IMR-90 (cell line): ENCODE measurements around the gene YIPF1. TPM values are rescaled to one million over a fixed set of nuclear protein-coding genes. Genes with fewer than 3 reads are reported as not detected.

Experiments
- ATAC-seq: fragments of 200-7000 bp; cut with Tn5 transposase; 2 replicates; pipeline ENCODE4 v1.9.1; 2020; ENCODE audit warnings: low read depth, mild to moderate bottlenecking, moderate library complexity
- BruUV-seq: library from RNA; stranded (reverse); fragments of 400-500 nt; replicated peaks from 2 replicates; lab custom pipeline; 2021; lab: Mats Ljungman, UMichigan
- CTCF ChIA-PET: fragments of 300-600 bp; formaldehyde crosslinking; extraction: SDS; loops from one replicate; lab custom pipeline; 2021; ENCODE audit warnings: antibody characterized with exemption; lab: Yijun Ruan, JAX
- POLR2A ChIA-PET: fragments of 300-600 bp; sonication (Branson Sonifier 250); formaldehyde crosslinking; loops from one replicate; lab custom pipeline; 2022; ENCODE audit warnings: antibody characterized with exemption; ENCODE audit not compliant: unreplicated experiment; lab: Charles Lee
- DNase-seq: peaks from one replicate; pipeline ENCODE4 v3.0.0; 2013
- H2AFZ ChIP-seq: replicated peaks from 2 replicates; pipeline ENCODE3; 2013; ENCODE audit warnings: low read length, mild to moderate bottlenecking; ENCODE audit not compliant: poor library complexity
- H2AK5ac ChIP-seq: 2 replicates; pipeline ENCODE4 v1.6.1; 2013; ENCODE audit warnings: low read depth, low read length, inconsistent platforms
- H2AK9ac ChIP-seq: replicated peaks from 2 replicates; pipeline ENCODE3; 2013; ENCODE audit warnings: mild to moderate bottlenecking, low read depth, low read length, moderate library complexity; ENCODE audit not compliant: poor library complexity
- H2BK120ac ChIP-seq: 2 replicates; pipeline ENCODE4 v1.6.1; 2013; ENCODE audit warnings: low read depth, low read length, inconsistent platforms
- H2BK15ac ChIP-seq: 3 replicates; pipeline ENCODE4 v1.6.1; 2013; ENCODE audit warnings: low read depth, low read length, inconsistent platforms
- H2BK20ac ChIP-seq: 2 replicates; pipeline ENCODE4 v1.6.1; 2013; ENCODE audit warnings: low read depth, mild to moderate bottlenecking, inconsistent platforms, low read length, moderate library complexity
- H2BK5ac ChIP-seq: 2 replicates; pipeline ENCODE4 v1.6.1; 2013; ENCODE audit warnings: mild to moderate bottlenecking, low read depth, low read length, inconsistent platforms; ENCODE audit not compliant: poor library complexity, severe bottlenecking
- H3K14ac ChIP-seq: replicated peaks from 2 replicates; pipeline ENCODE4 v1.6.1; 2013; ENCODE audit warnings: low read depth, low read length, inconsistent platforms
- H3K18ac ChIP-seq: 2 replicates; pipeline ENCODE4 v1.6.1; 2013; ENCODE audit warnings: low read depth, low read length, control low read depth
- H3K23ac ChIP-seq: 2 replicates; pipeline ENCODE4 v1.6.1; 2013; ENCODE audit warnings: low read depth, low read length, inconsistent platforms
- H3K27ac ChIP-seq: 2 replicates; pipeline ENCODE4 v1.5.1; 2013; ENCODE audit warnings: mild to moderate bottlenecking, control low read depth, low read length; ENCODE audit not compliant: insufficient read depth
- H3K27me3 ChIP-seq: 2 replicates; pipeline ENCODE4 v1.6.1; 2013; ENCODE audit warnings: low read length; ENCODE audit not compliant: control insufficient read depth, insufficient read depth
- H3K36me3 ChIP-seq: 2 replicates; pipeline ENCODE4 v1.6.1; 2013; ENCODE audit warnings: low read length, mixed read lengths; ENCODE audit not compliant: control insufficient read depth, insufficient read depth
- H3K4ac ChIP-seq: 2 replicates; pipeline ENCODE4 v1.6.1; 2013; ENCODE audit warnings: low read depth, low read length, inconsistent platforms
- H3K4me1 ChIP-seq: 2 replicates; pipeline ENCODE4 v1.6.1; 2013; ENCODE audit warnings: low read length, mixed read lengths; ENCODE audit not compliant: control insufficient read depth, insufficient read depth
- H3K4me2 ChIP-seq: 2 replicates; pipeline ENCODE4 v1.6.1; 2013; ENCODE audit warnings: low read depth, mild to moderate bottlenecking, control low read depth, low read length, moderate library complexity
- H3K4me3 ChIP-seq: 2 replicates; pipeline ENCODE4 v1.5.1; 2013; ENCODE audit warnings: low read depth, mild to moderate bottlenecking, control low read depth, low read length, moderate library complexity; ENCODE audit not compliant: insufficient read depth
- H3K56ac ChIP-seq: 2 replicates; pipeline ENCODE4 v1.6.1; 2013; ENCODE audit warnings: low read length, inconsistent platforms; ENCODE audit not compliant: insufficient read depth; ENCODE audit errors: extremely low read depth
- H3K79me1 ChIP-seq, 2 experiments: 2 replicates each; pipeline ENCODE4 v1.6.1; 2013; ENCODE audit warnings: low read length in 2 of 2, inconsistent platforms in 1 of 2, low read depth in 1 of 2
- H3K9ac ChIP-seq: 2 replicates; pipeline ENCODE4 v1.6.1; 2013; ENCODE audit warnings: low read depth, low read length, control low read depth
- H3K9me1 ChIP-seq: 2 replicates; pipeline ENCODE4 v1.6.1; 2013; ENCODE audit warnings: low read length, inconsistent platforms; ENCODE audit not compliant: insufficient read depth
- H3K9me3 ChIP-seq: 2 replicates; pipeline ENCODE4 v1.6.1; 2013; ENCODE audit warnings: low read length; ENCODE audit not compliant: control insufficient read depth, insufficient read depth
- H4K20me1 ChIP-seq: 2 replicates; pipeline ENCODE4 v1.6.1; 2013; ENCODE audit warnings: low read length, inconsistent platforms; ENCODE audit not compliant: insufficient read depth
- H4K5ac ChIP-seq: 2 replicates; pipeline ENCODE4 v1.6.1; 2013; ENCODE audit warnings: mild to moderate bottlenecking, low read depth, low read length, control low read depth
- H4K8ac ChIP-seq, 2 experiments: 2 replicates each; pipeline ENCODE4 v1.6.1; 2013; ENCODE audit warnings: low read depth in 2 of 2, low read length in 2 of 2, control low read depth in 1 of 2, inconsistent platforms in 1 of 2
- H4K91ac ChIP-seq: 2 replicates; pipeline ENCODE4 v1.6.1; 2013; ENCODE audit warnings: low read depth, low read length, inconsistent platforms; ENCODE audit not compliant: insufficient read depth
- BHLHE40 ChIP-seq: fragments of 150-350 bp; IDR thresholded peaks from 2 replicates; pipeline ENCODE4 v1.6.1; 2016; ENCODE audit warnings: mild to moderate bottlenecking, low read depth, low read length
- CEBPB ChIP-seq: IDR thresholded peaks from 2 replicates; pipeline ENCODE4 v1.6.1; 2012; ENCODE audit warnings: low read depth, low read length, improper control_type of control experiment
- CHD1 ChIP-seq: IDR thresholded peaks from 2 replicates; pipeline ENCODE4 v1.6.1; 2012; ENCODE audit warnings: low read depth, low read length, improper control_type of control experiment
- ELK1 ChIP-seq: fragments of 150-350 bp; IDR thresholded peaks from 2 replicates; pipeline ENCODE4 v1.6.1; 2016; ENCODE audit warnings: low read depth, mild to moderate bottlenecking, low read length, moderate library complexity, borderline replicate concordance
- FOS ChIP-seq: fragments of 150-350 bp; IDR thresholded peaks from 2 replicates; pipeline ENCODE4 v1.6.1; 2016; ENCODE audit warnings: low read depth, low read length
- MAFK ChIP-seq: IDR thresholded peaks from 2 replicates; pipeline ENCODE4 v1.6.1; 2012; ENCODE audit warnings: low read depth, low read length, improper control_type of control experiment
- MAZ ChIP-seq: IDR thresholded peaks from 2 replicates; pipeline ENCODE4 v1.6.1; 2012; ENCODE audit warnings: low read depth, mild to moderate bottlenecking, low read length, improper control_type of control experiment, moderate library complexity, borderline replicate concordance
- NFE2L2 ChIP-seq: fragments of 150-350 bp; IDR thresholded peaks from 2 replicates; pipeline ENCODE4 v1.6.1; 2016; ENCODE audit warnings: low read depth, mild to moderate bottlenecking, low read length
- POLR2A ChIP-seq: IDR thresholded peaks from 2 replicates; pipeline ENCODE4 v1.6.1; 2012; ENCODE audit warnings: mild to moderate bottlenecking, low read depth, low read length
- RAD21 ChIP-seq: IDR thresholded peaks from 2 replicates; pipeline ENCODE4 v1.6.1; 2012; ENCODE audit warnings: low read length, improper control_type of control experiment
- RCOR1 ChIP-seq: IDR thresholded peaks from 2 replicates; pipeline ENCODE4 v1.6.1; 2012; ENCODE audit warnings: mild to moderate bottlenecking, low read length, improper control_type of control experiment; ENCODE audit not compliant: insufficient replicate concordance
- RFX5 ChIP-seq: IDR thresholded peaks from 2 replicates; pipeline ENCODE4 v1.8.0; 2012; ENCODE audit warnings: low read depth, mild to moderate bottlenecking, low read length, moderate library complexity
- SMC3 ChIP-seq: fragments of 150-350 bp; IDR thresholded peaks from 2 replicates; pipeline ENCODE4 v1.6.1; 2016; ENCODE audit warnings: low read depth, mild to moderate bottlenecking, antibody characterized with exemption, low read length, moderate library complexity
- WGBS, 2 experiments: methylation state at CpG; one replicate each; pipeline versions ENCODE4 v1.1.5 to v1.1.7; 2013; ENCODE audit warnings: missing lambda C conversion rate in 2 of 2; ENCODE audit not compliant: insufficient read length in 1 of 2; ENCODE audit errors: extremely low coverage in 2 of 2; 5-methylcytosine and 5-hydroxymethylcytosine counted together
- dilution Hi-C: fragments of 300-500 bp; cut with HindIII; formaldehyde crosslinking; loops from one replicate; pipeline ENCODE4 v1.14.3; 2018; ENCODE audit warnings: low sequenced_read_pairs; ENCODE audit not compliant: unreplicated experiment
- in situ Hi-C: fragments of 300-500 bp; cut with MboI; formaldehyde crosslinking; loops from 3 replicates; pipeline ENCODE4 v1.14.3; 2019; ENCODE audit warnings: low sequenced_read_pairs, inconsistent platforms, mixed read lengths
- intact Hi-C: fragments of 100-400 bp; cut with micrococcal nuclease; formaldehyde crosslinking; loops from 2 replicates; pipeline ENCODE4 v1.10.0; 2022
- polyA plus RNA-seq, 3 experiments: library from polyadenylated mRNA; depleted of rRNA; stranded (reverse); fragments of >200 nt; gene quantifications; 2 replicates each; pipeline ENCODE4 v1.2.3, GENCODE V29; 2012; ENCODE audit warnings: low replicate concordance in 1 of 3
- total RNA-seq: library from RNA; depleted of rRNA; stranded (reverse); fragments of >200 nt; gene quantifications from 2 replicates; pipeline ENCODE4 v1.2.3, GENCODE V29; 2012
- TF ChIP-seq, protein P1 (sequence below): fragments of 150-350 bp; IDR thresholded peaks from 2 replicates; pipeline ENCODE4 v1.6.1; 2017; ENCODE audit warnings: mild to moderate bottlenecking, antibody characterized with exemption, low read length, low read depth
- TF ChIP-seq, protein P2 (sequence below): conservative IDR thresholded peaks from 2 replicates; pipeline ENCODE4 v1.5.1; 2012; ENCODE audit warnings: mild to moderate bottlenecking, low read depth, low read length, improper control_type of control experiment

YIPF1 gene
- total and polyA plus RNA-seq, 2 of the 4 experiments (the other 2 are of a cell fraction) = 23.7 to 35.3 TPM

- ChIA-PET POLR2A (interaction anchor here (0.7 kb wide), 1 partner anchor 385 kb away, joined by 4 read pairs; no protein-coding TSS in a partner anchor), CTCF (interaction anchor here (1.2 kb wide), 1 partner anchor 11 kb away, joined by 4 read pairs; no protein-coding TSS in a partner anchor)
- H2AFZ ChIP-seq = no peak overlapping the region
- H2AK9ac ChIP-seq = no peak overlapping the region
- no peak overlapping the region for H2BK120ac ChIP-seq
- no peak overlapping the region for H4K8ac ChIP-seq
- no peak overlapping the region for H2BK15ac ChIP-seq
- dilution Hi-C loops = no loop called here
- peaks cover 3% of the 10 kb centered on the region; the same call in 1 of the 2 replicates for H3K9me3 ChIP-seq
- H4K5ac ChIP-seq = no peak overlapping the region
- no TSS peak for BruUV-seq
- no peaks in the 10 kb centered on the region for H3K79me1 ChIP-seq
- no peak overlapping the region for H3K4me3 ChIP-seq
- H3K9ac ChIP-seq = no peak overlapping the region
- H3K36me3 ChIP-seq = peaks cover 12% of the 10 kb centered on the region
- H3K56ac ChIP-seq = no peak overlapping the region
- no peak overlapping the region for H3K14ac ChIP-seq
- no peak overlapping the region for H3K4me2 ChIP-seq
- no peak overlapping the region for H3K18ac ChIP-seq
- no peak overlapping the region for H3K4ac ChIP-seq
- no peak overlapping the region for H2AK5ac ChIP-seq
- H2BK20ac ChIP-seq = no peak overlapping the region
- H2BK5ac ChIP-seq = no peak overlapping the region
- DNase-seq (no peak), ATAC-seq (no peak)
- H4K91ac ChIP-seq = no peak overlapping the region
- H3K9me1 ChIP-seq = no peaks in the 10 kb centered on the region; the same call in 1 of the 2 replicates
- no peak overlapping the region for H3K23ac ChIP-seq
- WGBS, 2 experiments = 79% methylated on average over 2 of the region's 7 CpGs; no CpG with 5 or more reads in 1 of the 2 experiments
- intact Hi-C loops = loop anchor here (10.0 kb wide), 1 partner anchor 965 kb away; no protein-coding TSS in a partner anchor
- no peaks in the 10 kb centered on the region for H3K4me1 ChIP-seq
- no peaks in the 10 kb centered on the region for H4K20me1 ChIP-seq
- in situ Hi-C loops = loop anchor here (25.0 kb wide), 4 partner anchors 212 to 937 kb away; partner anchors contain the start of genes CYB5RL, MRPL37, TCEANC2 and TMEM59
- no peak overlapping the region for H3K27ac ChIP-seq
- no peaks in the 10 kb centered on the region for H3K27me3 ChIP-seq
- TF ChIP-seq FOS (no peak), POLR2A (no peak), CEBPB (no peak), RCOR1 (no peak), NFE2L2 (no peak), CHD1 (no peak), MAFK (no peak), RAD21 (no peak), MAZ (no peak), RFX5 (no peak), ELK1 (no peak), SMC3 (no peak), BHLHE40 (no peak)
- TF ChIP-seq, protein P1, sequence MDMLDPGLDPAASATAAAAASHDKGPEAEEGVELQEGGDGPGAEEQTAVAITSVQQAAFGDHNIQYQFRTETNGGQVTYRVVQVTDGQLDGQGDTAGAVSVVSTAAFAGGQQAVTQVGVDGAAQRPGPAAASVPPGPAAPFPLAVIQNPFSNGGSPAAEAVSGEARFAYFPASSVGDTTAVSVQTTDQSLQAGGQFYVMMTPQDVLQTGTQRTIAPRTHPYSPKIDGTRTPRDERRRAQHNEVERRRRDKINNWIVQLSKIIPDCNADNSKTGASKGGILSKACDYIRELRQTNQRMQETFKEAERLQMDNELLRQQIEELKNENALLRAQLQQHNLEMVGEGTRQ = no peak
- TF ChIP-seq, protein P2, sequence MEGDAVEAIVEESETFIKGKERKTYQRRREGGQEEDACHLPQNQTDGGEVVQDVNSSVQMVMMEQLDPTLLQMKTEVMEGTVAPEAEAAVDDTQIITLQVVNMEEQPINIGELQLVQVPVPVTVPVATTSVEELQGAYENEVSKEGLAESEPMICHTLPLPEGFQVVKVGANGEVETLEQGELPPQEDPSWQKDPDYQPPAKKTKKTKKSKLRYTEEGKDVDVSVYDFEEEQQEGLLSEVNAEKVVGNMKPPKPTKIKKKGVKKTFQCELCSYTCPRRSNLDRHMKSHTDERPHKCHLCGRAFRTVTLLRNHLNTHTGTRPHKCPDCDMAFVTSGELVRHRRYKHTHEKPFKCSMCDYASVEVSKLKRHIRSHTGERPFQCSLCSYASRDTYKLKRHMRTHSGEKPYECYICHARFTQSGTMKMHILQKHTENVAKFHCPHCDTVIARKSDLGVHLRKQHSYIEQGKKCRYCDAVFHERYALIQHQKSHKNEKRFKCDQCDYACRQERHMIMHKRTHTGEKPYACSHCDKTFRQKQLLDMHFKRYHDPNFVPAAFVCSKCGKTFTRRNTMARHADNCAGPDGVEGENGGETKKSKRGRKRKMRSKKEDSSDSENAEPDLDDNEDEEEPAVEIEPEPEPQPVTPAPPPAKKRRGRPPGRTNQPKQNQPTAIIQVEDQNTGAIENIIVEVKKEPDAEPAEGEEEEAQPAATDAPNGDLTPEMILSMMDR = no peak
These were observed 39.4 kb downstream of the YIPF1 start for GRCh38 chr1:53850082-53850673.
